ENCODE data around the gene SLAMF9. TPM values are rescaled to one million over a fixed set of nuclear protein-coding genes. Genes with fewer than 3 reads are reported as not detected.

The SLAMF9 gene
- total RNA-seq, 1 experiment from 2014 or later, result not detected

- H3K27ac ChIP-seq (ENCODE audit: low read depth, low read length), result no peak overlapping the region
- H4K20me1 ChIP-seq (ENCODE audit: insufficient read depth), result no peaks in the 10 kb centered on the region
- H3K4me2 ChIP-seq (ENCODE audit: low read length), result peak overlapping the region; percentile 33
- H3K27me3 ChIP-seq (ENCODE audit: insufficient read depth, low read length), result no peaks in the 10 kb centered on the region; the same call in 1 of the 2 replicates
- H3K4me3 ChIP-seq (replicated peaks in 1 of 2; ENCODE audit: low read depth in 1 of 2, low read length in 2 of 2), result no peak overlapping the region
- H3K9me2 ChIP-seq (ENCODE audit: insufficient read depth), result no peaks in the 10 kb centered on the region
- ChIA-PET CTCF (interaction anchor here (1.8 kb wide), 1 partner anchor 47 kb away, joined by 5 read pairs; no protein-coding TSS in a partner anchor), POLR2A (no interaction called here), RAD21 (ENCODE audit: low non-redundant PET in 1 of 2, low total read pairs in 2 of 2, uncharacterized antibody in 2 of 2, unreplicated experiment in 2 of 2) (no interaction called here)
- no TSS peak for BruUV-seq (replicated peaks)
- peak overlapping the region; percentile 46 for H2AFZ ChIP-seq (ENCODE audit: low read depth, low read length, poor library complexity, severe bottlenecking)
- no peak overlapping the region for H3K9ac ChIP-seq (ENCODE audit: low read length)
- H3K79me2 ChIP-seq (ENCODE audit: insufficient read depth, low read length), result no peaks in the 10 kb centered on the region
- 0 out of 2 replicates have a peak, but pooled peaks have one; percentile 4 for TF ChIP-seq FOSL1 (IDR thresholded peaks at IDR 0.05; ENCODE audit: low read depth)
- no peak for TF ChIP-seq ZFX (IDR thresholded peaks at IDR 0.05)
- no peak for TF ChIP-seq SIN3A (IDR thresholded peaks at IDR 0.05; ENCODE audit: low read depth)
- TF ChIP-seq, protein P1, sequence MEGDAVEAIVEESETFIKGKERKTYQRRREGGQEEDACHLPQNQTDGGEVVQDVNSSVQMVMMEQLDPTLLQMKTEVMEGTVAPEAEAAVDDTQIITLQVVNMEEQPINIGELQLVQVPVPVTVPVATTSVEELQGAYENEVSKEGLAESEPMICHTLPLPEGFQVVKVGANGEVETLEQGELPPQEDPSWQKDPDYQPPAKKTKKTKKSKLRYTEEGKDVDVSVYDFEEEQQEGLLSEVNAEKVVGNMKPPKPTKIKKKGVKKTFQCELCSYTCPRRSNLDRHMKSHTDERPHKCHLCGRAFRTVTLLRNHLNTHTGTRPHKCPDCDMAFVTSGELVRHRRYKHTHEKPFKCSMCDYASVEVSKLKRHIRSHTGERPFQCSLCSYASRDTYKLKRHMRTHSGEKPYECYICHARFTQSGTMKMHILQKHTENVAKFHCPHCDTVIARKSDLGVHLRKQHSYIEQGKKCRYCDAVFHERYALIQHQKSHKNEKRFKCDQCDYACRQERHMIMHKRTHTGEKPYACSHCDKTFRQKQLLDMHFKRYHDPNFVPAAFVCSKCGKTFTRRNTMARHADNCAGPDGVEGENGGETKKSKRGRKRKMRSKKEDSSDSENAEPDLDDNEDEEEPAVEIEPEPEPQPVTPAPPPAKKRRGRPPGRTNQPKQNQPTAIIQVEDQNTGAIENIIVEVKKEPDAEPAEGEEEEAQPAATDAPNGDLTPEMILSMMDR (IDR thresholded peaks at IDR 0.05 in 2 of 3, conservative IDR thresholded peaks at IDR 0.05 in 1 of 3; ENCODE audit: borderline replicate concordance in 1 of 3, insufficient read depth in 1 of 3, low read depth in 2 of 3, low read length in 2 of 3), result no peak
- no peak for TF ChIP-seq MAX (IDR thresholded peaks at IDR 0.05)
- TF ChIP-seq CBX3 (IDR thresholded peaks at IDR 0.05; ENCODE audit: low read depth), result 0 out of 2 replicates have a peak, but pooled peaks have one; percentile 14
- TF ChIP-seq TCF7L2 (IDR thresholded peaks at IDR 0.05; ENCODE audit: borderline replicate concordance, extremely low read depth, insufficient read depth, insufficient read length), result no peak
- TF ChIP-seq, protein P2, sequence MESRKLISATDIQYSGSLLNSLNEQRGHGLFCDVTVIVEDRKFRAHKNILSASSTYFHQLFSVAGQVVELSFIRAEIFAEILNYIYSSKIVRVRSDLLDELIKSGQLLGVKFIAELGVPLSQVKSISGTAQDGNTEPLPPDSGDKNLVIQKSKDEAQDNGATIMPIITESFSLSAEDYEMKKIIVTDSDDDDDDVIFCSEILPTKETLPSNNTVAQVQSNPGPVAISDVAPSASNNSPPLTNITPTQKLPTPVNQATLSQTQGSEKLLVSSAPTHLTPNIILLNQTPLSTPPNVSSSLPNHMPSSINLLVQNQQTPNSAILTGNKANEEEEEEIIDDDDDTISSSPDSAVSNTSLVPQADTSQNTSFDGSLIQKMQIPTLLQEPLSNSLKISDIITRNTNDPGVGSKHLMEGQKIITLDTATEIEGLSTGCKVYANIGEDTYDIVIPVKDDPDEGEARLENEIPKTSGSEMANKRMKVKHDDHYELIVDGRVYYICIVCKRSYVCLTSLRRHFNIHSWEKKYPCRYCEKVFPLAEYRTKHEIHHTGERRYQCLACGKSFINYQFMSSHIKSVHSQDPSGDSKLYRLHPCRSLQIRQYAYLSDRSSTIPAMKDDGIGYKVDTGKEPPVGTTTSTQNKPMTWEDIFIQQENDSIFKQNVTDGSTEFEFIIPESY (IDR thresholded peaks at IDR 0.05; ENCODE audit: extremely low read depth, insufficient replicate concordance, low read length), result no peak
- TF ChIP-seq, protein P3, sequence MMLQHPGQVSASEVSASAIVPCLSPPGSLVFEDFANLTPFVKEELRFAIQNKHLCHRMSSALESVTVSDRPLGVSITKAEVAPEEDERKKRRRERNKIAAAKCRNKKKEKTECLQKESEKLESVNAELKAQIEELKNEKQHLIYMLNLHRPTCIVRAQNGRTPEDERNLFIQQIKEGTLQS (IDR thresholded peaks at IDR 0.05), result no peak
- no peaks in the 10 kb centered on the region for H3K36me3 ChIP-seq (ENCODE audit: control insufficient read depth in 1 of 2, insufficient read depth in 2 of 2, low read length in 2 of 2)
- peaks cover 6 to 24% of the 10 kb centered on the region in 2 experiments; a peak in 3 of 4 replicates for H3K4me1 ChIP-seq (ENCODE audit: control insufficient read depth in 1 of 2, insufficient read depth in 2 of 2, low read length in 2 of 2)
- no peak for DNase-seq (ENCODE audit: low read depth, low spot score)
- peak; percentile 37; the same call in 1 of the 2 replicates for ATAC-seq
- intact Hi-C loops (cut with micrococcal nuclease), result no loop called here
- H3K9me3 ChIP-seq (ENCODE audit: control insufficient read depth in 1 of 2, insufficient read depth in 1 of 2, low read depth in 1 of 2, low read length in 2 of 2), result no peaks in the 10 kb centered on the region
Observed at GRCh38 chr1:159960721-159961381, 6.8 kb upstream of the SLAMF9 start.
